Measurements from ENCODE around the gene MYH9. TPM values are rescaled to one million over a fixed set of nuclear protein-coding genes. Genes with fewer than 3 reads are reported as not detected.

MYH9 gene
- total RNA-seq, 1 experiment from 2014 or later, result 117 TPM

DNA sequence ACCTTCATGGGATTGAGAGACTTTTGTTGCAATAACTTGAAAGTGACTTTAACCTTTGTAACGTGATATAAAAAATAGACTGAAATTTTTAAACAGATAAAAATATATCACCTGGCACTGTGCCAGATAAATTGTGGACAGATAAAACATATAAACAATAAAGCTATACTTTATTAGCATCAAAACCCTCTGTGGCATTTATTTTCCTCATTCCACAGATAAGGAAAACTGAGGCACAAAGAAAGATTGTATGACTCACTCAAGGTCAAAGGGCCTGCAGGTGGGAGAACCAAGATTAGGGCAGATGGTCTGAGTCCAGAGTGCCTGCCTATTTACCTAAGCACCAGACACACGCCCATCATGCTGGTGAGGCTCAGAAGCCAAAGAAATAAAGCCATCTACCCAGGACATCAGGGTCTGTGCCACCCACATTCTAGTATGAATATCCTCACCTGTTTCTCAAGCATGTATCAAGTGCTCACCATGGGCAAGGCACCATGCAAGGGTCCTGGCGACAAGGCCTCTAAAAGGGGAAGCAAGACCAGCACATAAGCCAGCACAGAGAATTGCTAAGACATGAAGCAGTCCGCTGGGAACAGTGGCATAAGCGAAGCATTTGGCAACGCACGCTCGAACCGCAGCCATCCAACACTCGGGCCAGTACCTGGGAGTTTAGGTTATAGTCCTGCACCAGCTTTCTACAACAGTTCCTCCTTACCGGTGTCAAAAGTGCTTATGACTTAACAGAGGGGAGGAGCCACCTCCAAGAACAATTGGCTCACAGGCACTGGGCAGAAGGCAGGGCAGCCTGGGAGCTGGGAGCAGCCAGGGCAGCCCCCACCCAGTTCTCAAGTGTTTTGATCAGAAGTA is 17.6 kb downstream of the MYH9 start:
- no peaks in the 10 kb centered on the region for H3K27me3 ChIP-seq (ENCODE audit: control insufficient read depth, insufficient read depth, low read length)
- H3K36me3 ChIP-seq (replicated peaks; ENCODE audit: control insufficient read depth, insufficient read depth, low read length), result 0 out of 2 replicates have a peak, but pooled peaks cover 2% of the 10 kb centered on the region
- H3K4me3 ChIP-seq (ENCODE audit: insufficient read depth, low read depth, low read length), result no peak overlapping the region
- peak; percentile 58 for DNase-seq

DNA sequence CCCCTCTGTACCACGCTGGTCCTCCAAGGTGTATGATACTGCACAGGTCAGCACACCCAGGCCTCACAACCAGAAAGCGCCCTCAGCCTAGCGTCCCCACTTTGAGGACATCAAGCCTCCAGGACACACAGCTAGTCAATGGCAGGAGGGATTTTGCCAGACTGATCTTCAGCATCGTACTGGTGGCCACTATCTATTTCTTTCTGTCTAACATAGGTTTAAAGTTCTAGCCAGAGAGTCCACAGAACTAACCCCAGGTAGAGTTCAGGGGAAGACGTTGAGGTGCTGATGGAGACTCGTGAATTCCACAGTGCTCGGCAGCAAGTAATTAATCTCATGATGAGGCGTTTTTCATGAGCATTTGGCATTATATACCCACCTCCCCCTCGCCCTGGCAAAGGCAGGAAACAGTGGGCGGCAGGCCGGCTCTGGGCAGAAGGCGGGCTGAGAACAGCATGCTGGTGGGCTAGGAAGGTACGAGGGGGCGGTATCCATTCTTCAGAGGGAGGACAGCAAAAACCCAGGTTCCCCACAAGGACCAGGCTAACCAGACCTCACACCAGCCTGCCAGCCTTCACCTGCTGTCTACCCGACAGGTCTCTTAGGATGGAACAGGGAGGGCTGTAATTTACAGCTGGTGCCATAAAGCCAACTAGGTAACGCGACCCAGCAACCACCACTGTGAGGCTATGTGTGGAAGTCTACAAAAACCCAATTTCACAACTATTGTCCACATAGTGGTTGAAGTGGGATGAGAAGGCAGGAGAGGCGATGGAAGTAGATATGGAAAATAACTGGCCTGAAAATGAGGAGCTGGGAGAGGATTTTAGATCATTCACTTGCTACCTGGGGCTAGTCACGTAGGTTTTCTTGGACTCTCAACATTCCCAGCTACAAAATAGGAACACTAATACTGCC is 18.5 kb downstream of the MYH9 start:
- Histone ChIP-seq H3K27me3 (ENCODE audit: control insufficient read depth, insufficient read depth, low read length) (no peaks in the 10 kb centered on the region), H3K36me3 (replicated peaks; ENCODE audit: control insufficient read depth, insufficient read depth, low read length) (0 out of 2 replicates have a peak, but pooled peaks cover 2% of the 10 kb centered on the region), H3K4me3 (ENCODE audit: insufficient read depth, low read depth, low read length) (no peak overlapping the region)
- peak; percentile 65 for DNase-seq

DNA sequence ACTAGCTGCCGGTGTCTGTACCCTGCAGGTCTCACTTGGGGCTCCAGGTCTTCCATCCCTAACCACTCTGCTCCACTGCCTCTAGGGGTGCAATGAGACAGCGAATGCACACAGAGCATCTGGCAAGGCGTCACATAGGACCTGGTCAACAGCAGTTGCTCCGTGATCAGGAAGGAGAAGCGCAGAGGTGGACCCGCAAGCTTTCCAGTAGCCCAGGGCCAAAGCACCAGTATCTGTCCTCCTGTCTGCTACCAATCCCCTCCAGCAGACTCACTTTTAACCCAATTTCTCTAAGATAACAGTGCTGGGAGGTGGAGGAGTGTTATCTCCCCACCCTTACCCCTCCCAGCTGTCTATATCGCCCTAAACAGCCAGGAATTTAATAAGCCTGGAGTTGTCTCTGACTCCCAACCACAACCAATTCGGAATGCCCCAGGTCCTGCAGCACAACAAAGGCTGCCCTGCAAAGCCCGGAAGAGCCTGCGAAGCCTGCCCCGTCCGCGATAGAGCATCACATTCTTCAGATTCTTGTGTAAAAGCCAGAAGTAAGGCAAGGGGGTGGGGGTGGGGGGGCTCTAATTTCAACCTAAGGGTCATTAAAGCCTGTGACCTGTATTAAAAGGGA is 19.3 kb downstream of the MYH9 start:
- peak; percentile 86 for DNase-seq
- H3K4me3 ChIP-seq (ENCODE audit: insufficient read depth, low read depth, low read length), result no peak overlapping the region

DNA sequence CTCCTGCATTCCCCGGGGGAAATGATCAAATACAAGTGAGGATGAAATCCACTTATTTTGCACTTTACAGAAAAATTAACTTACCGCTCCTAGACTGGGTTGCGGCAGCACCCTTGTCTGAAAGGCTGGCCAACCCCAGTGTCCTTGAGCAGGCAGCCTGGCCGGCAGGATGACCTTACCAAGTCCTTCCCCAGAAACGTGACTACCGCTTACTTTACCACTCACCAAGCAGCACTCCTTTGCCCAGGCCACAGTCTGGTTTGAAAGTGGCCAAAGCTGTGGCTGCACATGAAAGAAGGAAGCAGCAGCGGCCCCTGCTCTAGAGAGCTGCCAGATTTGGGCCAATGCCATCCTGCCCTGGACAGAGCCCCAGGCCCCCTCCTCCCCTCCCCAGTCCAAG is 20.3 kb downstream of the MYH9 start:
- no peaks in the 10 kb centered on the region for H3K27me3 ChIP-seq (ENCODE audit: control insufficient read depth, insufficient read depth, low read length)
- no peak for DNase-seq
- 0 out of 2 replicates have a peak, but pooled peaks cover 2% of the 10 kb centered on the region for H3K36me3 ChIP-seq (replicated peaks; ENCODE audit: control insufficient read depth, insufficient read depth, low read length)
- no peak overlapping the region for H3K4me3 ChIP-seq (ENCODE audit: insufficient read depth, low read depth, low read length)

More for the DNA sequence above, 19.3 kb downstream of the MYH9 start:
- 0 out of 2 replicates have a peak, but pooled peaks cover 2% of the 10 kb centered on the region for H3K36me3 ChIP-seq (replicated peaks; ENCODE audit: control insufficient read depth, insufficient read depth, low read length)
- no peaks in the 10 kb centered on the region for H3K27me3 ChIP-seq (ENCODE audit: control insufficient read depth, insufficient read depth, low read length)

DNA sequence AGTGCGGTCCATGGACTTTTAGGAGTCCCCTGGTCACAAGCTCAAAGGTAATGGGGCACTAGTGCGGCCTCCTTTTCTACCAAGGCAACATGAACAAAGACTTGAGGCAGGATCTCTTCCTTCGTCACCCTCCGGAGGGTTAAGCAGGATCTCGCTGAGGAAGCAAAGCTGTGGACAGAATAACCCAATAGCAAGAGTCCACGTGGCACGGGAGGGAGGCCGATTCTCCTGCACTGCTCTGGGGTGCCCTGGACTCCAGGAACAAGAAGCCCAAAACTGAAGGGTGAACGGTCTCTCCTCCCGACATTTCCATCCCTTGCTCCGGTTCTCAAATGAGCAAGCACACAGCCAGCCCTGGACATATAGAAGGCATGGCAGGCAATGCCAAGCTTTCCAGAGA is 20.7 kb downstream of the MYH9 start:
- Histone ChIP-seq H3K36me3 (replicated peaks; ENCODE audit: control insufficient read depth, insufficient read depth, low read length) (0 out of 2 replicates have a peak, but pooled peaks cover 2% of the 10 kb centered on the region), H3K27me3 (ENCODE audit: control insufficient read depth, insufficient read depth, low read length) (no peaks in the 10 kb centered on the region), H3K4me3 (ENCODE audit: insufficient read depth, low read depth, low read length) (no peak overlapping the region)
- no peak for DNase-seq

DNA sequence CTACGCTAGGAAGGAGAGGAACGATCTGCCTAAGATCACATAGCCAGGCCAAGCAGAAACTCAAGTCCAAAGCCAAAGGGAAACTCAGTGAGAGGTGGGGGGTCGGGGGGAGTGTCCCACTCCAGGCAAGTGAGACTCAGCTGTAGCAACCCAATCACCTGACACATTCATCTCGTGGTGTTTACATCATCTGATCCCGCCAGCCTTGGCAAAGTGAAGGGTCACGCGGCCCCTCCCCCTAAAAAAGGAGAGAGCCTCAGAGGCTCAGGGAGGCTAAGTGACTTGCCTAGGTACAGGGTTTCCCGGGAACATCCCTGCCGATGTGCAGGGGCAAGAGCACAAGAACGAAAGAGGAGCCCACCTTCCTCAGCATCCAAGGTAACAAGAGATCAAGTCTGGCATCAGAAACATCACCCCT is 21.5 kb downstream of the MYH9 start:
- no peak overlapping the region for H3K4me3 ChIP-seq (ENCODE audit: insufficient read depth, low read depth, low read length)
- no peaks in the 10 kb centered on the region for H3K27me3 ChIP-seq (ENCODE audit: control insufficient read depth, insufficient read depth, low read length)
- peak; percentile 64 for DNase-seq
- H3K36me3 ChIP-seq (replicated peaks; ENCODE audit: control insufficient read depth, insufficient read depth, low read length), result 0 out of 2 replicates have a peak, but pooled peaks cover 2% of the 10 kb centered on the region

DNA sequence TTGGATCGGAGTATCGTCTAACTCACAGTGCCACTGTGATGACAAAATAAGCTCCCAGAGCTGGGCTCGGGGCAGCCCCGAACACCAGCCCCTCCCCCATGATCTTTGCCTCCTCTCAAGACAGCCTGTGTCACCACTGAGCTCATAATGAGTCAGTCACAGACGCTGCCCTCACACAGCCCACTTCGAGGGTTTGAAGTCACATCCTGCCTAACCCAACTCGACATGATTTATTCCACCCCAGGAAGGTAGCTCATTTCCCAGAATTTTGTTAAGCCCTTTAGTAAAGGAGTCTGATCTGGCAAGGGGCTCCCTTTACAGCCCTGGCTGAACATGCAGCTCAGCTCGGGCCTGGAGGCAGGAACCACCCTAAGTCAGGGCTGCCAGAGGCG is 22.8 kb downstream of the MYH9 start:
- Histone ChIP-seq H3K4me3 (ENCODE audit: insufficient read depth, low read depth, low read length) (no peak overlapping the region), H3K36me3 (replicated peaks; ENCODE audit: control insufficient read depth, insufficient read depth, low read length) (0 out of 2 replicates have a peak, but pooled peaks cover 2% of the 10 kb centered on the region), H3K27me3 (ENCODE audit: control insufficient read depth, insufficient read depth, low read length) (no peaks in the 10 kb centered on the region)
- DNase-seq, result no peak

DNA sequence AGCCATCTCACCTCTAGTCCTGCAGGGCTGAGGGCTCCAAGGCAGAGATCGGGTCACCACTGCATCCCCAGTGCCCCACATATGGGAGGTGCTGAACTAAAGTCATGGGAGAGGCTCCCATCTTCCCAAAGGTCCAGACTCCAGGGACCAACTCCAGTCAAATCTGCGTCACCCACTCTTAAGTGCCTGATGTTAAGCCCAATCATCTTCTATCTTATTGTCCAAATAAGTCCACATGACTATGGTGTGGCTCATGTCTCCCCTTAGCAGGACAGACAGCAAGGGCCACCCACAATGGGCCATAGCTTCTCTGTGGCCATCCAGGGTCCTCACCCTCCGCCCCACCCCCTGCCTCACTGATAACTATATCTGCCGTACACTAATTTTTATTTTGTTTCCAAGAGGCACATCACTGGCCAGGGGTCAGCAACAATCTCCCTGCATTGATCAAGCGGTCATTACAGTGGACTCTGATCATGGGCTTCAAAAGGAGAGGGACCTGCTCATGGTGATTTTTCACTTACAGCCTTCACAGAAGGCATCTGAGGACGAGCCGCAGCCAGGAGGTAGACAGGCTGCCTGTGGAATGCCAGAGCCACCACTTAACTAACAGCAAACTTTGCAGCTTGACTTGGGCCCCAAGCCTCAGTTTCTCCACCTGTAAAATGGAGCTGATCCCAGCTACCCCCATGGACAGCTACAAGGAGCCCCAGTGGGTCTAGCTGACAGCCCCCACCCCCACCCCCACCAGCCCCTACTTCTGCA is 23.3 kb downstream of the MYH9 start:
- H3K36me3 ChIP-seq (replicated peaks; ENCODE audit: control insufficient read depth, insufficient read depth, low read length), result 0 out of 2 replicates have a peak, but pooled peaks cover 2% of the 10 kb centered on the region
- DNase-seq, result no peak
- no peak overlapping the region for H3K4me3 ChIP-seq (ENCODE audit: insufficient read depth, low read depth, low read length)
- H3K27me3 ChIP-seq (ENCODE audit: control insufficient read depth, insufficient read depth, low read length), result no peaks in the 10 kb centered on the region

DNA sequence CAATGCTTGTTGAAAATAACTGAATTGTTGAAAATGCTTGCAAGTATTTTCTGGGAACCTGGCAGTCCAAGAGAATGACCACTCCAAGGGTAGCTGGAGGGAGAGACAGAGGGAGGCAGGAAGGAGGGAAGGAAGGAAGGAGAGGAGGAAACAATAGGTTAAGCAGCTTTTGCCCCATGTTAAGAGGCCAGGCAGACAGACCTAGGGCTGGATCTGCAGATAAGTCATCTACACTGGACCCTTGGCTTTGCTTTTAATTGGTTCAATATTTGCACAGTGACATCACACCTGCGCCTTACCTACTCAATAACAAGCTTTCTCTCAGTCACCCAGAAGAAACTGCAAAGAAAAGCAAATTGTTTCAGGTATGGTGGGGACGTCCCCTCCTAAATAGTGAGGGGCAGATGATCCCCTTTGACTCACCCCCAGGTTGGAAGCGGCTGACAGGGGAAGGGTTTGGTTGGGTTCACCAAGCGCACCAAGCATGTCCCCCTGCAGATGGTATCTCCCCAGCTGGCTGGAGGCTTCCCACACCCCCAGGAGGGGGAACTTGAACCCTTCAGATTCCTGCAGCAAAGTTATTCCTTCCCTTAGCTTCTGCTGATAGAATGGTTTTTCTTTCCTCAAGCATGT is 24.3 kb downstream of the MYH9 start:
- DNase-seq, result no peak
- Histone ChIP-seq H3K4me3 (ENCODE audit: insufficient read depth, low read depth, low read length) (no peak overlapping the region), H3K27me3 (ENCODE audit: control insufficient read depth, insufficient read depth, low read length) (no peaks in the 10 kb centered on the region), H3K36me3 (replicated peaks; ENCODE audit: control insufficient read depth, insufficient read depth, low read length) (0 out of 2 replicates have a peak, but pooled peaks cover 2% of the 10 kb centered on the region)

DNA sequence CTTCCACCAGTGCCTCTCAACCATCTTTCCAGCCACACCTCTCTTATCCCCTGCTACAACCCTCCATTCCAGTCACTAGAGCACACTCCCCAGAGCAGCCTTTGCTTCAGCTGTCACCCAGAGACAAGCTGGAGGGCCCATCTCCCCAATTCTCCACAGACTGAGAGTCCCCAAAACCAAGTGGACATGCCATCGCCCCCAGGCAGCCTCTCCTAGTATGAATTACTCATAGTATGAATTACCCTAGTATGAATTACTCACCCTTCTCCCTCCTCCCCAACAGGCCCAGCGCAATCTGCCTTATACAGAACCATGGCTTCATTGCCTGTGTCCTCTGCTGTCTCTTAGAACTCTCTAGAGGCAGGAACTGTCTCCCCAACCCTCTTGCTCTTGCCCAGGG is 24.8 kb downstream of the MYH9 start:
- H3K4me3 ChIP-seq (ENCODE audit: insufficient read depth, low read depth, low read length), result no peak overlapping the region
- DNase-seq, result no peak
- H3K36me3 ChIP-seq (replicated peaks; ENCODE audit: control insufficient read depth, insufficient read depth, low read length), result 0 out of 2 replicates have a peak, but pooled peaks cover 2% of the 10 kb centered on the region
- H3K27me3 ChIP-seq (ENCODE audit: control insufficient read depth, insufficient read depth, low read length), result no peaks in the 10 kb centered on the region

DNA sequence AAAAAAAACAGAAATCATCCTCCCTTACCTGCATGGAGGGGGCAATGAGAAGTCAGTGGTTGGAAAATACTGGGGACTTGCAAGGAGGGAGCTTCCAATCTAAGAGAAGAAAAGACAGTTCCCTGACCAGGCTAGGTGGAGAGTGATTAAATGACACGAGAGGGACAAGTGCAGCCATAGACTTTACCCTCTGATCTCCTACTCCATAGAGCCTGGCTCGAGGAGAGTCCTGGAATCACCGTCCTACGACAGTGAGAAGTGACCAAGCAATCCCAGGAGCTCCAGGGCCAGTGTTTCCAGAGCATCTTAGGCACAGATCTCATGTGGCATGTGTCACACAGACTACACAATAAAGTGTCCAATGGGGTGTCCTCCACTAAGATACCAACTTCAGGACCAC is 25.7 kb downstream of the MYH9 start:
- Histone ChIP-seq H3K4me3 (ENCODE audit: insufficient read depth, low read depth, low read length) (no peak overlapping the region), H3K36me3 (replicated peaks; ENCODE audit: control insufficient read depth, insufficient read depth, low read length) (0 out of 2 replicates have a peak, but pooled peaks cover 2% of the 10 kb centered on the region), H3K27me3 (ENCODE audit: control insufficient read depth, insufficient read depth, low read length) (no peaks in the 10 kb centered on the region)
- no peak for DNase-seq

DNA sequence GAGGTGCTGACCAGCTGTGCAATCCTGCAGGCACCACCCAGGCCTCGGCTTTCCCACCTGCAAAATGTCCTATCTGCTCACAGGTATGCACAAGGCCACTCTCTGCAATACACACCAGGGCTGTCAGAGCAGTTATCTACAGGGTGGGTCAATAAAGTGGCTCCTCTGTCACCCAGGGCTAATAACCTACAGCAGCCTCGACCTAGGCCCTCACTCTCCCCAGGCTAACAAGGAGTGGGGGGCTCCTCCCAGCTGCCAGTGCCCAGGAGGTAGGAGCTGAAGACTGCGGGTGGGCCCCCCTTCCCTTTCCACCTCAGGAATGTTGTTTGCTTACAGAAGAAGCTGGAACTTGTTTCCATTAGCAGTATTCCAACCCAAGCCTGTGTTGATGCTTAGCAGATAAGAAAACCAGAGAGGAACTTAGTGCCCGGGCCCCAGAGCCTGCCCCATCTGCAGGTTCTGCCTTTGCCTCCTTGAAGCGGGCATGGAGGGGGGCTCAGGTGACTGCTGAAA is 26.8 kb downstream of the MYH9 start:
- Histone ChIP-seq H3K36me3 (replicated peaks; ENCODE audit: control insufficient read depth, insufficient read depth, low read length) (no peaks in the 10 kb centered on the region), H3K27me3 (ENCODE audit: control insufficient read depth, insufficient read depth, low read length) (no peaks in the 10 kb centered on the region), H3K4me3 (ENCODE audit: insufficient read depth, low read depth, low read length) (no peak overlapping the region)
- DNase-seq, result no peak

DNA sequence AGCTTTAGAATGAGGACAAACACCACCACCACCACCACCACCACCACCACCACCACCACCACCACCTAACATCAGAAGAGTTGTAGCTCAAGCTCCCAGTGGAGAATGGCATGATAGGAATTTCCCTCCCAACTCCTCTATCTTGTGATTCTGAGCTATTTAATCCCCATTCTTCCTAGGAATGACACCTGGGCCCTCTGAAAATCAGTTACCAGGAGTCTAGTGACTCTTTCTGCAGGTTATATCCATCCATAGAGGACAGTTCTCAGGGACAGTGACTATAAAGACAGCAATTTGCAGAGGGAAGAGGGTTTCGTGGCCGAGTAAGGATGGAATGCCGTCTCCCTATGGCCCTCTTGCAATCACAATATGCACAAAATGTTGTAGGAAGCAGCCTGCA is 27.8 kb downstream of the MYH9 start:
- Histone ChIP-seq H3K27me3 (ENCODE audit: control insufficient read depth, insufficient read depth, low read length) (no peaks in the 10 kb centered on the region), H3K36me3 (replicated peaks; ENCODE audit: control insufficient read depth, insufficient read depth, low read length) (no peaks in the 10 kb centered on the region), H3K4me3 (ENCODE audit: insufficient read depth, low read depth, low read length) (no peak overlapping the region)
- peak; percentile 77 for DNase-seq
